Tibial nerve (tissue), 4 donors: ENCODE results near the gene TLN1. TPM values are rescaled to one million over a fixed set of nuclear protein-coding genes. Genes with fewer than 3 reads are reported as not detected.

Source experiments
- DNase-seq, 2 donors: peaks; one replicate each; pipeline ENCODE4 v3.0.0-alpha.2; 2019; ENCODE audit warnings: low spot score in 2 of 2
- H3K27ac ChIP-seq, 4 donors: fragments of 200-600 bp; sonication (generic) in 3 of 4; one replicate each; pipeline ENCODE4 v1.5.1; 2017 to 2019; ENCODE audit warnings: mild to moderate bottlenecking in 1 of 4
- H3K27me3 ChIP-seq, 2 donors: fragments of 200-600 bp; sonication (generic) in 1 of 2; one replicate each; pipeline versions ENCODE4 v1.5.1 to v1.6.0; 2017 to 2019
- H3K36me3 ChIP-seq, 3 donors: fragments of 200-600 bp; sonication (generic); one replicate each; pipeline ENCODE4 v1.5.1; 2018 to 2019
- H3K4me1 ChIP-seq, 4 donors: fragments of 200-600 bp; sonication (generic) in 3 of 4; one replicate each; pipeline ENCODE4 v1.5.1; 2017 to 2019
- H3K4me3 ChIP-seq, 4 donors: fragments of 200-600 bp; sonication (generic) in 3 of 4; one replicate each; pipeline ENCODE4 v1.5.1; 2017 to 2019; ENCODE audit warnings: mild to moderate bottlenecking in 1 of 4, moderate library complexity in 1 of 4
- H3K9me3 ChIP-seq, 4 donors: fragments of 200-600 bp; sonication (generic) in 3 of 4; one replicate each; pipeline ENCODE4 v1.5.1; 2017 to 2019
- CTCF ChIP-seq, 5 experiments: fragments of 200-600 bp in 3 of 5; fragments of 450-650 bp in 2 of 5; sonication (generic) in 3 of 5; IDR thresholded peaks; one replicate each; pipeline ENCODE4 v1.5.1; 2016 to 2019; ENCODE audit warnings: antibody characterized with exemption in 5 of 5, mild to moderate bottlenecking in 3 of 5, moderate library complexity in 2 of 5
- EP300 ChIP-seq, 2 donors: sonication (generic); formaldehyde crosslinking; IDR thresholded peaks; one replicate each; pipeline ENCODE4 v1.6.1; 2017; ENCODE audit warnings: antibody characterized with exemption in 2 of 2, mild to moderate bottlenecking in 1 of 2
- POLR2A ChIP-seq, 2 donors: fragments of 450-650 bp; IDR thresholded peaks; one replicate each; pipeline ENCODE4 v1.6.1; 2017; ENCODE audit warnings: antibody characterized with exemption in 2 of 2, mild to moderate bottlenecking in 2 of 2, moderate library complexity in 2 of 2
- WGBS, 2 donors: methylation state at CpG; one replicate each; pipeline ENCODE4 v1.1.5; 2018; 5-methylcytosine and 5-hydroxymethylcytosine counted together
- total RNA-seq, 4 donors: library from RNA; depleted of rRNA; stranded (reverse); fragments of >200 nt; gene quantifications; one replicate each; pipeline ENCODE4 v1.1.0, GENCODE V29; 2016

TLN1 gene
- total RNA-seq, 4 donors from 2014 or later, result 284 to 405 (median 350) TPM

- Histone ChIP-seq H3K4me1 (peaks cover 0 to 55% (median 15%) of the 10 kb centered on the region in 4 donors), H3K9me3 (no peaks in the 10 kb centered on the region), H3K27ac (peak overlapping the region in 3 of 4 donors; percentile 82 to 88 (median 86)), H3K4me3 (no peak overlapping the region), H3K27me3 (no peaks in the 10 kb centered on the region), H3K36me3 (peaks cover 0 to 20% (median 4%) of the 10 kb centered on the region in 3 donors)
- TF ChIP-seq POLR2A (IDR thresholded peaks at IDR 0.05) (no peak), CTCF (IDR thresholded peaks at IDR 0.05) (no peak), EP300 (IDR thresholded peaks at IDR 0.05) (no peak)
- WGBS, 2 donors, result 37 to 39% methylated on average over 3 of the region's 3 CpGs
- no peak for DNase-seq
Measured at GRCh38 chr9:35758475-35759050, 26.6 kb upstream of the TLN1 start.

DNA sequence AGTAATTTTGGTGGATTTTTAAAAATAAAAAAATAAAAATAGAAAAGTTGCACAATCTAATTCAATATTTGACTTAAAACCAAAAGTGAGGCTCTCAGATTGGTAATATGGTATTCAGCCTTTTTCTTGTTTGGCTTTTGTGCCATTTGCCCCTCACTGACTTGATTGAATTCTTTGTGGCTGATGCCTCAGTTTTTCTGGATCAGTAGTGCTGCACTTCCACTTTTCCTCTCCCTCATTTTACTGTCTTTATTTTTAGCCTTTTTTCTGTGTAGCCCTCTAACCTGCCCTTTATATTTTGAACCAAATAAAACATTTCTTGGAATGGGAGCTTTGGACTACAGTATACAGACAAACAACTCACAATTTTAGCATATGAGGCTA lies 25.9 kb upstream of the TLN1 start:
- peaks cover 0 to 55% (median 15%) of the 10 kb centered on the region in 4 donors for H3K4me1 ChIP-seq

GRCh38 chr9:35757226-35757891 lies 25.4 kb upstream of the TLN1 start:
- WGBS, 2 donors, result 3% methylated on average over 19 to 20 of the region's 20 CpGs
- Histone ChIP-seq H3K27ac (peak overlapping the region; percentile 68 to 88 (median 84)), H3K36me3 (peaks cover 0 to 32% (median 16%) of the 10 kb centered on the region in 3 donors), H3K9me3 (no peaks in the 10 kb centered on the region), H3K4me3 (peak overlapping the region; percentile 37 to 64 (median 54)), H3K27me3 (no peaks in the 10 kb centered on the region), H3K4me1 (peaks cover 0 to 55% (median 15%) of the 10 kb centered on the region in 4 donors)
- TF ChIP-seq POLR2A (IDR thresholded peaks at IDR 0.05) (no peak), CTCF (IDR thresholded peaks at IDR 0.05) (no peak), EP300 (IDR thresholded peaks at IDR 0.05) (no peak)
- no peak for DNase-seq

More for the DNA sequence above, 25.9 kb upstream of the TLN1 start:
- Histone ChIP-seq H3K4me3 (peak overlapping the region in 3 of 4 donors; percentile 37 to 64 (median 55)), H3K27me3 (no peaks in the 10 kb centered on the region), H3K36me3 (peaks cover 0 to 27% (median 10%) of the 10 kb centered on the region in 3 donors), H3K27ac (peak overlapping the region in 3 of 4 donors; percentile 82 to 88 (median 86)), H3K9me3 (no peaks in the 10 kb centered on the region)
- no peak for DNase-seq
- TF ChIP-seq EP300 (IDR thresholded peaks at IDR 0.05) (no peak), POLR2A (IDR thresholded peaks at IDR 0.05) (no peak), CTCF (IDR thresholded peaks at IDR 0.05) (no peak)

- H3K4me3 ChIP-seq, result peak overlapping the region; percentile 37 to 64 (median 54)
- TF ChIP-seq EP300 (IDR thresholded peaks at IDR 0.05), result no peak
- peak; percentile 47 to 72 (median 61) for TF ChIP-seq CTCF (IDR thresholded peaks at IDR 0.05)
- peak in 1 of 2 donors; percentile 41 for DNase-seq
- peaks cover 0 to 55% (median 15%) of the 10 kb centered on the region in 4 donors for H3K4me1 ChIP-seq
- H3K9me3 ChIP-seq, result no peaks in the 10 kb centered on the region
- H3K36me3 ChIP-seq, result peaks cover 0 to 40% (median 24%) of the 10 kb centered on the region in 3 donors
- no peaks in the 10 kb centered on the region for H3K27me3 ChIP-seq
- peak overlapping the region; percentile 68 to 88 (median 84) for H3K27ac ChIP-seq
- 16 to 18% methylated on average over 19 to 32 of the region's 48 CpGs for WGBS, 2 donors
Measured at GRCh38 chr9:35756275-35757225, 24.6 kb upstream of the TLN1 start.
